Muscle layer of duodenum (tissue), 2 donors: Measurements from ENCODE around the gene CYP20A1.
"Not testable (repeated sequence)": the region's sequence is repeated elsewhere in the genome, so short reads cannot be mapped to it uniquely, and the experiment has no call there.

Experiments used
- H3K27ac ChIP-seq: one replicate; pipeline ENCODE4 v1.7.0; 2013; ENCODE audit warnings: mild to moderate bottlenecking, low read length
- H3K27me3 ChIP-seq: one replicate; pipeline ENCODE4 v1.7.0; 2013; ENCODE audit warnings: low read depth, mild to moderate bottlenecking, control low read depth, low read length
- H3K36me3 ChIP-seq, 2 donors: one replicate each; pipeline ENCODE4 v1.7.0; 2013; ENCODE audit warnings: low read length in 2 of 2, control low read depth in 1 of 2, mild to moderate bottlenecking in 1 of 2; ENCODE audit not compliant: insufficient read depth in 2 of 2, control insufficient read depth in 1 of 2
- H3K4me1 ChIP-seq, 2 donors: one replicate each; pipeline ENCODE4 v1.7.0; 2013; ENCODE audit warnings: low read length in 2 of 2, mild to moderate bottlenecking in 2 of 2, control low read depth in 1 of 2, moderate library complexity in 1 of 2; ENCODE audit not compliant: insufficient read depth in 2 of 2, control insufficient read depth in 1 of 2
- H3K4me3 ChIP-seq, 2 donors: one replicate each; pipeline ENCODE4 v1.7.0; 2013; ENCODE audit warnings: low read length in 2 of 2, low read depth in 1 of 2, mild to moderate bottlenecking in 1 of 2
- H3K9me3 ChIP-seq, 2 donors: one replicate each; pipeline ENCODE4 v1.7.0; 2013; ENCODE audit warnings: low read length in 2 of 2, control low read depth in 1 of 2, mild to moderate bottlenecking in 1 of 2; ENCODE audit not compliant: control insufficient read depth in 1 of 2
- donor health status: healthy.

The CYP20A1 gene

DNA sequence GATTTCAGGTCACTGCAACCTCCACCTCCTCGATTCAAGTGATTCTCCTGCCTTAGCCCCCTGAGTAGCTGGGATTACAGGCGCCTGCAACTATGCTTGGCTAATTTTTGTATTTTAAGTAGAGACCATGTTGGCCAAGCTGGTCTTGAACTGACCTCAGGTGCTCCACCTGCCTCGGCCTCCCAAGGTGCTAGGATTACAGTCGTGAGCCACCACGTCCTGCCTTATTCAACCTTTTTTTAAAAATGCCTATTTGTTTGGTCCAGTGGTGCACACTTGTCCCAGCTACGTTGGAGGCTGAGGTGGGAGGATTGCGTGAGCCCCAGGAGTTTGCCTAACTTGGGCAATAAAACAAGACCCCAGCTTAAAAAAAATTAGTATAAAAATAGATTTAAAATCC, 43.3 kb downstream of the CYP20A1 start:
- no peaks in the 10 kb centered on the region for H3K4me1 ChIP-seq
- no peak overlapping the region for H3K27ac ChIP-seq
- H3K9me3 ChIP-seq, result no peaks in the 10 kb centered on the region
- no peak overlapping the region for H3K4me3 ChIP-seq
- H3K36me3 ChIP-seq, result peaks cover 46 to 64% of the 10 kb centered on the region in 2 donors
- no peaks in the 10 kb centered on the region for H3K27me3 ChIP-seq

DNA sequence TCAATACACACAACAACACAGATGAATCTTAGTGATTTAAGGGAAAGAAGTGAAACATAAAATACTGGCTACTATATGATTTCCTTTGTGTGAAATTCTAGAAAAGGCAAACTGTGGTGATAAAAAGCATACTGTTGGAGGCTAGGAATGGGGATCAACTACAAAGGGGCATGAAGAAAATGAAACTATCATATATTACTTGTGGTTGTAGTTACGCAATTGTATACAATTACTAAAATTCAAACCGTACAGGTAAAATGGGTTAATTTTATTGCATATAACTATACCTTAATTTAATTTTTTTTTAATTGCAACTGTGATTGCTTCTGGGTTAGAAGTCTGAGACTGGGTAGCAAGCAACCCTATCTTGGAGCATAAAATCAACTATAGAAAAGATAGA, 47.7 kb downstream of the CYP20A1 start:
- Histone ChIP-seq H3K4me3 (no peak overlapping the region), H3K9me3 (no peaks in the 10 kb centered on the region), H3K4me1 (no peaks in the 10 kb centered on the region), H3K36me3 (peaks cover 23 to 35% of the 10 kb centered on the region in 2 donors), H3K27ac (no peak overlapping the region), H3K27me3 (no peaks in the 10 kb centered on the region)

DNA sequence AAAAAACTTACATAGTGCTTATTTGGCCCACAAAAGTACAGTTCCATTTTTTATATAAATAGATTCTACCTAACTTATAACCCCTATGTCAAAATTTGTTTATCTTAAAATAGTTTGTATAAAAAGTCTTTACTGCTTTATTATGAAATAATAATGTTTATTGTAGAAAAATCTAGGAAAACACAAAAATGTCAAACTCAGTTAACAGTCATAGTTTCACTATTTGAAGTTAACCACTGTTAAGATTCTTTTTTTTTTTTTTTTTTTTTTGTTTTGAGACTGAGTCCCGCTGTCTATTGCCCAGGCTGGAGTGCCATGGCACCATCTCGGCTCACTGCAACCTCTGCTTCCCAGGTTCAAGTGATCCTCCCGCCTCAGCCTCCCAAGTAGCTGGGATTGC, 62.8 kb downstream of the CYP20A1 start:
- Histone ChIP-seq H3K27me3 (no peaks in the 10 kb centered on the region), H3K36me3 (peaks cover 0 to 10% of the 10 kb centered on the region in 2 donors)

DNA sequence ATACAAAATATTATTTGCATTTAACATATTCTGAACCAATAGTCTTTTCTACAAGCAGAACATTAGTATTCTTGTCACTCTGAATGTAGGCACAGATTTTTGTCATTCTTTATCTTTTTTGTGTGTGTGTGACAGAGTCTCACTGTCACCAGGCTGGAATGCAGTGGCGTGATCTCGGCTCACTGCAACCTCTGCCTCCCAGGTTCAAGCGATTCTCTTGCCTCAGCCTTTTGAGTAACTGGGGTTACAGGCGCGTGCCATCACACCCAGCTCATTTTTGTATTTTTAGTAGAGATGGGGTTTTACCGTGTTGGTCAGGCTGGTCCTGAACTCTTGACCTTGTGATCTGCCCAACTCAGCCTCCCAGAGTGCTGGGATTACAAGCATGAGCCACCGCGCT, 63.8 kb downstream of the CYP20A1 start:
- H3K4me1 ChIP-seq, H3K27ac ChIP-seq, H3K27me3 ChIP-seq, H3K4me3 ChIP-seq, H3K36me3 ChIP-seq, H3K9me3 ChIP-seq: not testable (repeated sequence)

More for the DNA sequence above, 62.8 kb downstream of the CYP20A1 start:
- H3K27ac ChIP-seq, result no peak overlapping the region
- H3K9me3 ChIP-seq, result no peaks in the 10 kb centered on the region
- no peak overlapping the region for H3K4me3 ChIP-seq
- H3K4me1 ChIP-seq, result no peaks in the 10 kb centered on the region

DNA sequence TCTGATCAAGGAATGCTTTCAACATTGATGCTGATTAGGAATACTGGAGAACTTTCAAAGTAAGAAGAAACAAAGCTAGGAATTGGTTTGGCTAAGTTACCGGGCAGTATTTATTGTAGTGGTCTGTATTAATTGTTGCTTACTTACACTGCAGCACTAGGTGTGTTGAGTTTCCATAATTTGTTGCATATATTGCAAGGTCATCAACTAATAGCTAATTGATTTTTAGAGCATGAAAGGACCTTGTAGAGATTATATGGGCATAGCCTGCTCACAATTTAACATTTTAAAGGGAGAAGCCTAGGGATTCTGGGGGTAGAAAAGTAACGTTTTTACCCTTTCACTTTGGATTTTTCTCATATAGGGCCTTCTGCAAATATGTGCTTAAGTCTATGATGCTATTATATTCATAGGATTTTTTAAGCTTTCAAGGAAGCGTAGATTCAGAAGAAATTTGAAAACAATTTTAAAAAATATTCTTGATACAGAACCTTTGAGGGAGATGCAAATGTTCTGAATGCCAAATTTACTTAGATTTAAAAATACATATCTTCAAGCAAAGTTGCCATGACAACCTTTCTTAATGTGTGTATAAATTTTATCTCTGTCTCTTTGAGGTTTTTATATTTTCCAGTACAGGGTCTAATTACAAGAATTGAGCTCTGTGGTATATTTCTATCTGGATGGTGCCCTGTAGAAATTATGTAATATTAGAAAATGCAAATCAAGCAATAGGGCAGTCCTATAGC, 72.0 kb downstream of the CYP20A1 start:
- H3K9me3 ChIP-seq, result no peaks in the 10 kb centered on the region
- H3K36me3 ChIP-seq, result peaks cover 5% of the 10 kb centered on the region in 2 donors
- H3K4me1 ChIP-seq, result no peaks in the 10 kb centered on the region
- no peak overlapping the region for H3K4me3 ChIP-seq
- H3K27me3 ChIP-seq, result no peaks in the 10 kb centered on the region
- no peak overlapping the region for H3K27ac ChIP-seq

DNA sequence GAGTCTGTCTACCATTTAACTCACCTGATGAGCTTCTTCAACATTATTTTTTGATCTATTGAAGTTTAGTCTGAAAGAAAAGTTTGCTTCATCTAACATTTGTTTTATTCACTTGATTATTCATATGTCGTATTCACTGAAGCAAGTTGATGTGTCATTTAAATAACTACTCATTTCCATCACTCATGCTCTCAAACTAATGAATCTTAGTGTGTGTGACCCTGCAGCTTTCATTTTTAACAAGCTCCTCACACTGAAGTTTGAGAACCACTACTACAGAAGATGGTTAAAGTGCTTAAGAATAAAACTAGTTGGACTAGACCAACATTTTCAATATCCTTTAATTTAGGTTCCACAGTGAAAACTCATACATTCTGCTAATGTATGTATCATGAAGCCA, 87.5 kb downstream of the CYP20A1 start:
- Histone ChIP-seq H3K9me3 (no peaks in the 10 kb centered on the region), H3K4me1 (peaks cover 0 to 20% of the 10 kb centered on the region in 2 donors), H3K27ac (no peak overlapping the region), H3K36me3 (no peaks in the 10 kb centered on the region), H3K27me3 (no peaks in the 10 kb centered on the region), H3K4me3 (no peak overlapping the region)

DNA sequence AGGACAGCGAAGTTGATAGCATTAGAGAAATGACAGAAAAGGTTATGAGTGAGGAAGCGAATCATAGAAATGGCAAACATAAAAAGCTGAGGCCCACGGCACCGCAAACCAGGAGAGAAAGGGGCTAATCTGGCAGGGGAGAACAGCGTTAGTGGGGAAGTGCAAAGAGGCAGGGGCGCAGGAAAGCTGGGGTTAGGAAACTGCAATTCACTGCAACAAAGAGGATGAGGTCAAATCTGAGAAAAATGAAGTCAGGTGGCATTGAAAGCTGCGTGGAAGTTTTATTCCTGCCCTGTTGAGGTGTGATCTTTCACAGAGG, 88.7 kb downstream of the CYP20A1 start:
- H3K36me3 ChIP-seq, result no peaks in the 10 kb centered on the region
- H3K27ac ChIP-seq, result peak overlapping the region; percentile 47
- H3K4me1 ChIP-seq, result peaks cover 0 to 20% of the 10 kb centered on the region in 2 donors
- H3K27me3 ChIP-seq, result no peaks in the 10 kb centered on the region
- H3K9me3 ChIP-seq, result no peaks in the 10 kb centered on the region
- H3K4me3 ChIP-seq, result peak overlapping the region; percentile 76 to 99

DNA sequence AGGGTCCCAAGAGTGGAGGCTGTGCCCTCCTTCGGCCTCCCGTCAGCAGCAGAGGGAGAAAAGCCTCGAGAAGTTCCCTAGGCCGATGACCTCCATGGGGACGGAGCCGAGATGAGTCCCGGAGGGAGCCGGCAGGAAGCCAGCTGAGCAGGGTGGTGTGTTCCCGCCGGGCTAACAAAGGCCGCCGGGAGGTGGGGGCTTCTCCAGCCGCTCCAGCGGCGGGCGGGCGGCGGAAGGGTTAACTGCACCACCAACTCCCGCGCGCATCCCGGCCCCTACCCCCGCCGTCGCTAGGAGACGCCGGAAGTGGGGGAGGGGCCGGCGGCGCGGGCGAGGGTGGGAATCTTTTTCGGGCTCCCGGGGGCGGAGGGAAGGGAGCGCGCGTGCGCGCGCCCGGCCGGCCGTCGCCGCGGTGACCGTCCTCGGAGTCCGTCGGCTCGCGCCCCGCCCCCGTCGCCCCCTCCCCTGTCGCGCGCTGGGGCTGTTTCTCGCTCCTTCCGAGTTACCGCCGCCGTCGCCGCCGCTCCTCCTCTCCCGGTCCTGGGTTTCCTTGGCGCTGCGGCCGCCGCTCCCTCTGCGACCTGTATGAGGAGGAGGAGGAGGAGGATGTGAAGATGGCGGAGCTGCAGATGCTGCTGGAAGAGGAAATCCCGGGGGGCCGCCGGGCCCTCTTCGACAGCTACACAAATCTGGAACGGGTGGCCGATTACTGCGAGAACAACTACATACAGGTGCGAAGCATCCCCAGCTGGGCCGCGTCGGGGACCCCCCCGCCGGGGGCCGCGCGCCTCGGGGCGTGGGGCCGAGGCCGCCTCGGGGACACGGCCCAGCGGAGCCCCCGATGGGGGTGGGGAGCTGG, 89.3 kb downstream of the CYP20A1 start, which contains the start of gene ABI2:
Gene ABI2 (plus strand): TSS at position 494 of the 859 bp plus-strand sequence. CDS start 121 bp downstream, at position 615.
- no peaks in the 10 kb centered on the region for H3K36me3 ChIP-seq
- H3K4me3 ChIP-seq, result peak within 1 kb of the TSS; percentile 84 to 99
- no peaks in the 10 kb centered on the region for H3K9me3 ChIP-seq
- H3K27me3 ChIP-seq, result no peaks in the 10 kb centered on the region
- peaks cover 0 to 20% of the 10 kb centered on the region in 2 donors for H3K4me1 ChIP-seq
- peak within 1 kb of the TSS; percentile 56 for H3K27ac ChIP-seq

DNA sequence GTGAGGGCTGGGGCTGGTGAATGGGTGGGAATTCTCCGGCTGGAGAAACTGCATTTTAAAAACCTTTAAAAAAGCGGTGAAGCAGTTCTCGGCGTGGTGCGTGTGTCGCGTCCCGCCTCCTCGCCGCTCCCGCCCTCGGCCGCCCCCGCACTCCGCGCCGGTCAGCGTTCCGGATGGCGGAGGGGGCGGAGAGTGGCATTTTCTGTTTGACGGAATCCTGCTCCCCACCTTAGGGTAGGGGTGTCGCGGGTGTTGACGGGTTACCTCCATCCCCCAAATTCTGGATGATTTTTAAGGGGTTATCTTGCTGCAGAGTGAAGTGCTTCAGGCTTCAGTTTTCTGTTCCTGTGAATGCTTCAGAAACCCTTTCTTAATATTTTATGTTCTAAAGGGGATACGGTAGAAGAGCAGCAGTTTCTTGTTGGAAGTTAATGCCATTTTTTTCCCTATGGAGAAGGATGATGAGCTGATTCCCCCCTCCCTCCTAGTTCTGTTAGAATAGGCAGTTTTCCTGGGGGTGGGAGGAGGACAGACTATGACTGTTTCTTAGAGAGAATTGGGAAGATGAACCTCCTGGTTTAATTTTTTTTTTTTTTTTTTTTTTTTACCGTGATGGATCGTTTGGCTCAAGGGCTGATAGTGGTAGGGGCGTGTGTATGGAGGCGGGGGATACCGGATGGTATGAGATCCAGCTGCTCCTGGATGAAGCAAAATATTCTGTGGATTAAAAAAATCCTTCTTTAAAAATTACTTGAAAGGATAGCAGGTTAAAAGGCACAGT, 90.1 kb downstream of the CYP20A1 start:
- H3K4me3 ChIP-seq, result peak overlapping the region; percentile 84 to 99
- no peaks in the 10 kb centered on the region for H3K9me3 ChIP-seq
- no peaks in the 10 kb centered on the region for H3K36me3 ChIP-seq
- peaks cover 0 to 20% of the 10 kb centered on the region in 2 donors for H3K4me1 ChIP-seq
- H3K27ac ChIP-seq, result peak overlapping the region; percentile 56
- H3K27me3 ChIP-seq, result no peaks in the 10 kb centered on the region

DNA sequence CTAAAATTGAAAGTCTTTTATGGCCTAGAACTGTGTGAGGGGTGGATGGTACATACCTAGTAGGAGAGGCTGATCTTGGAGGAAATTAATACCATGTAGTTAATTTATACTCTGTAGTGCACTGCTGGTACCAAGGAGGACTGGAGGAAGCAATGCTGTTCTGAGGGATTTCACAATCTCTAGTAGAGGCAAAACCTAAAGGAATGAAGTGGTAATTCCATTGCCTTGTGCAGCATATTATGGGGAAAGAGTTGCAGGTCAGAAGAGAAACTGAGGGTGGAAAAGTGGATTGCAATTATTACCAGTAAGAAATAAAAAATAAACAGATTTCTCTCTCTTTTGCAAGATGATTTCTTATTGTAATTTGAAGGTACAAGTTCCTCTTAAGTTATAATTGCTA, 91.6 kb downstream of the CYP20A1 start:
- Histone ChIP-seq H3K9me3 (no peaks in the 10 kb centered on the region), H3K36me3 (no peaks in the 10 kb centered on the region), H3K4me3 (no peak overlapping the region), H3K27ac (no peak overlapping the region), H3K27me3 (no peaks in the 10 kb centered on the region), H3K4me1 (peaks cover 0 to 20% of the 10 kb centered on the region in 2 donors)

DNA sequence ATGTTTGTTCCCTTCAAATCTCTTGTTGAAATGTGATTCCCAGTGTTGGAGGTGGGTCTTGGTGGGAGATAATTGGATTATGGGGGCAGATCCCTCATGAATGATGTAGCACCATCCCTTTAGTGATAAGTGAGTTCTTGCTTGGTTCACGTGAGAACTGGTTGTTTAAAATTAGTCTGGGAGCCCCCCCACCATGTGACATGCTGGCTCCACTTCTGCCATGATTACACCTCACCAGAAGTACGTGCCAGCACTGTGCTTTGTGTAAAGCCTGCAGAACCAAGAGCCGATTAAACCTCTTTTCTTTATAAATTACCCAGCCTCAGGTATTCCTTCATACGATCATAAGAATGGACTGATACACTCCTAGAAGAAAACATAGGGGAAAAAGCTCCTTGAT, 99.5 kb downstream of the CYP20A1 start:
- H3K9me3 ChIP-seq, result no peaks in the 10 kb centered on the region
- H3K36me3 ChIP-seq, result no peaks in the 10 kb centered on the region
- H3K4me3 ChIP-seq, result no peak overlapping the region
- no peaks in the 10 kb centered on the region for H3K27me3 ChIP-seq
- H3K27ac ChIP-seq, result no peak overlapping the region
- peaks cover 0 to 5% of the 10 kb centered on the region in 2 donors for H3K4me1 ChIP-seq
